ENCODE results near the gene KRT16. TPM values are rescaled to one million over a fixed set of nuclear protein-coding genes. Genes with fewer than 3 reads are reported as not detected.
A peak's percentile ranks its signal among the peaks of the same experiment; 100 is the strongest.

KRT16 gene
- total and polyA plus RNA-seq, 2 donors from 2014 or later: 3.1 TPM; not detected in 1

GRCh38 chr17:41632482-41633105, 20.0 kb upstream of the KRT16 start:
- Histone ChIP-seq H3K27ac (ENCODE audit: low read depth in 2 of 2, low read length in 2 of 2) (no peak overlapping the region), H3K9me3 (ENCODE audit: control insufficient read depth in 2 of 3, insufficient read depth in 1 of 3, low read length in 3 of 3) (no peaks in the 10 kb centered on the region), H3K4me1 (ENCODE audit: control insufficient read depth in 2 of 3, insufficient read depth in 2 of 3, low read depth in 1 of 3, low read length in 3 of 3) (no peaks in the 10 kb centered on the region), H3K9ac (ENCODE audit: low read length in 3 of 3) (no peak overlapping the region), H3K36me3 (ENCODE audit: control insufficient read depth in 2 of 3, insufficient read depth in 3 of 3, low read length in 3 of 3) (no peaks in the 10 kb centered on the region), H3K27me3 (ENCODE audit: control insufficient read depth, insufficient read depth, low read length) (no peaks in the 10 kb centered on the region), H3K4me3 (ENCODE audit: low read length in 3 of 3) (peak overlapping the region in 1 of 3 donors; percentile 28)
- DNase-seq (peak in 1 of 5 donors; percentile 0), FAIRE-seq (no peak)
- intact Hi-C loops (cut with DNase I): no loop called here
- TF ChIP-seq CTCF (IDR thresholded peaks at IDR 0.05; ENCODE audit: borderline replicate concordance, extremely low read depth, insufficient read depth): no peak

- TF ChIP-seq CTCF (IDR thresholded peaks at IDR 0.05; ENCODE audit: borderline replicate concordance, extremely low read depth, insufficient read depth): no peak
- DNase-seq: peak in 1 of 5 donors; percentile 50
- H3K36me3 ChIP-seq (ENCODE audit: control insufficient read depth in 2 of 3, insufficient read depth in 3 of 3, low read length in 3 of 3): no peaks in the 10 kb centered on the region
- H3K27ac ChIP-seq (ENCODE audit: low read depth in 2 of 2, low read length in 2 of 2): no peak overlapping the region
- H3K4me1 ChIP-seq (ENCODE audit: control insufficient read depth in 2 of 3, insufficient read depth in 2 of 3, low read depth in 1 of 3, low read length in 3 of 3): no peaks in the 10 kb centered on the region
- no peaks in the 10 kb centered on the region for H3K9me3 ChIP-seq (ENCODE audit: control insufficient read depth in 2 of 3, insufficient read depth in 1 of 3, low read length in 3 of 3)
- no peak overlapping the region for H3K9ac ChIP-seq (ENCODE audit: low read length in 3 of 3)
- no peaks in the 10 kb centered on the region for H3K27me3 ChIP-seq (ENCODE audit: control insufficient read depth, insufficient read depth, low read length)
- intact Hi-C loops (cut with DNase I): no loop called here
- FAIRE-seq: no peak
- no peak overlapping the region for H3K4me3 ChIP-seq (ENCODE audit: low read length in 3 of 3)
Observed at GRCh38 chr17:41631898-41632285, 19.3 kb upstream of the KRT16 start.

GRCh38 chr17:41631025-41631897, 18.7 kb upstream of the KRT16 start:
- intact Hi-C loops (cut with DNase I): no loop called here
- no peaks in the 10 kb centered on the region for H3K9me3 ChIP-seq (ENCODE audit: control insufficient read depth in 2 of 3, insufficient read depth in 1 of 3, low read length in 3 of 3)
- peak in 1 of 5 donors; percentile 36 for DNase-seq
- H3K27ac ChIP-seq (ENCODE audit: low read depth in 2 of 2, low read length in 2 of 2): no peak overlapping the region
- H3K27me3 ChIP-seq (ENCODE audit: control insufficient read depth, insufficient read depth, low read length): no peaks in the 10 kb centered on the region
- no peak overlapping the region for H3K9ac ChIP-seq (ENCODE audit: low read length in 3 of 3)
- H3K4me1 ChIP-seq (ENCODE audit: control insufficient read depth in 2 of 3, insufficient read depth in 2 of 3, low read depth in 1 of 3, low read length in 3 of 3): no peaks in the 10 kb centered on the region
- no peak overlapping the region for H3K4me3 ChIP-seq (ENCODE audit: low read length in 3 of 3)
- no peak for TF ChIP-seq CTCF (IDR thresholded peaks at IDR 0.05; ENCODE audit: borderline replicate concordance, extremely low read depth, insufficient read depth)
- no peak for FAIRE-seq
- no peaks in the 10 kb centered on the region for H3K36me3 ChIP-seq (ENCODE audit: control insufficient read depth in 2 of 3, insufficient read depth in 3 of 3, low read length in 3 of 3)

All from kidney (tissue), 14 donors.